Liver (tissue), 9 donors: Measurements from ENCODE around the gene ITGB1. TPM values are rescaled to one million over a fixed set of nuclear protein-coding genes. Genes with fewer than 3 reads are reported as not detected.

Experiments
- DNase-seq: peaks from one replicate; pipeline ENCODE4 v3.0.0-alpha.2; 2017; ENCODE audit warnings: low spot score
- H3K27ac ChIP-seq, 2 donors: one replicate each; pipeline ENCODE4 v1.7.0; 2013; ENCODE audit warnings: inconsistent platforms in 2 of 2, low read length in 2 of 2, control low read depth in 1 of 2, low read depth in 1 of 2, mild to moderate bottlenecking in 1 of 2
- H3K27me3 ChIP-seq, 4 donors: one replicate each; pipeline versions ENCODE4 v1.6.1 to v1.7.0; 2013; ENCODE audit warnings: low read length in 3 of 4, inconsistent platforms in 1 of 4, mild to moderate bottlenecking in 1 of 4, moderate library complexity in 1 of 4; ENCODE audit not compliant: control insufficient read depth in 4 of 4, insufficient read depth in 4 of 4
- H3K36me3 ChIP-seq, 4 donors: one replicate each; pipeline versions ENCODE4 v1.6.1 to v1.7.0; 2013; ENCODE audit warnings: low read length in 3 of 4, mild to moderate bottlenecking in 3 of 4, low read depth in 1 of 4, moderate library complexity in 1 of 4; ENCODE audit not compliant: control insufficient read depth in 4 of 4, insufficient read depth in 3 of 4
- H3K4me1 ChIP-seq, 4 donors: one replicate each; pipeline versions ENCODE4 v1.6.1 to v1.7.0; 2013; ENCODE audit warnings: low read length in 3 of 4, mild to moderate bottlenecking in 3 of 4, moderate library complexity in 1 of 4; ENCODE audit not compliant: control insufficient read depth in 4 of 4, insufficient read depth in 4 of 4
- H3K4me3 ChIP-seq, 3 donors: one replicate each; pipeline versions ENCODE4 v1.6.1 to v1.7.0; 2013; ENCODE audit warnings: low read length in 3 of 3, control low read depth in 1 of 3, low read depth in 1 of 3, mild to moderate bottlenecking in 1 of 3
- H3K9ac ChIP-seq, 2 donors: one replicate each; pipeline ENCODE4 v1.7.0; 2013; ENCODE audit warnings: low read length in 2 of 2, mild to moderate bottlenecking in 2 of 2, moderate library complexity in 2 of 2, control low read depth in 1 of 2, low read depth in 1 of 2
- H3K9me3 ChIP-seq, 4 donors: one replicate each; pipeline versions ENCODE4 v1.6.1 to v1.7.0; 2013; ENCODE audit warnings: low read length in 3 of 4; ENCODE audit not compliant: control insufficient read depth in 4 of 4
- FOXA1 ChIP-seq: IDR thresholded peaks from 2 replicates; pipeline ENCODE4 v1.6.1; 2016; ENCODE audit warnings: antibody characterized with exemption
- FOXA2 ChIP-seq: IDR thresholded peaks from 2 replicates; pipeline ENCODE4 v1.6.1; 2016; ENCODE audit warnings: antibody characterized with exemption
- GABPA ChIP-seq, 2 donors: IDR thresholded peaks in 1 of 2; conservative IDR thresholded peaks in 1 of 2; 2 replicates each; pipeline ENCODE4 v1.6.1; 2016; ENCODE audit warnings: antibody characterized with exemption in 2 of 2, mild to moderate bottlenecking in 1 of 2, moderate library complexity in 1 of 2
- HNF4A ChIP-seq, 2 donors: conservative IDR thresholded peaks; 2 replicates each; pipeline ENCODE4 v1.6.1; 2016; ENCODE audit warnings: antibody characterized with exemption in 2 of 2, mild to moderate bottlenecking in 2 of 2
- HNF4G ChIP-seq: IDR thresholded peaks from 2 replicates; pipeline ENCODE4 v1.6.1; 2016; ENCODE audit warnings: antibody characterized with exemption
- JUND ChIP-seq, 2 donors: IDR thresholded peaks; 2 replicates each; pipeline ENCODE4 v1.6.1; 2016; ENCODE audit warnings: antibody characterized with exemption in 2 of 2
- NR2F2 ChIP-seq: IDR thresholded peaks from 2 replicates; pipeline ENCODE4 v1.6.1; 2016; ENCODE audit warnings: antibody characterized with exemption
- RAD21 ChIP-seq, 2 donors: IDR thresholded peaks; 2 replicates each; pipeline ENCODE4 v1.6.1; 2016; ENCODE audit warnings: antibody characterized with exemption in 2 of 2, mild to moderate bottlenecking in 2 of 2
- RXRA ChIP-seq, 2 donors: IDR thresholded peaks; 2 replicates each; pipeline ENCODE4 v1.6.1; 2017 to 2018; ENCODE audit warnings: antibody characterized with exemption in 2 of 2, mild to moderate bottlenecking in 1 of 2
- SP1 ChIP-seq: IDR thresholded peaks from 2 replicates; pipeline ENCODE4 v1.6.1; 2018; ENCODE audit warnings: antibody characterized with exemption, mild to moderate bottlenecking
- TAF1 ChIP-seq: conservative IDR thresholded peaks from 2 replicates; pipeline ENCODE4 v1.6.1; 2016; ENCODE audit warnings: antibody characterized with exemption, mild to moderate bottlenecking
- YY1 ChIP-seq: IDR thresholded peaks from 2 replicates; pipeline ENCODE4 v1.6.1; 2016; ENCODE audit warnings: antibody characterized with exemption, mild to moderate bottlenecking
- WGBS: extraction: QIAGEN DNeasy Blood & Tissue Kit; methylation state at CpG from one replicate; pipeline ENCODE4 v1.1.7; 2013; 5-methylcytosine and 5-hydroxymethylcytosine counted together
- polyA plus RNA-seq, 2 donors: library from polyadenylated mRNA; stranded (reverse) in 1 of 2; unstranded in 1 of 2; fragments of 200-250 nt in 1 of 2; fragments of >200 nt in 1 of 2; fragmentation: Nextera tagmentation in 1 of 2; extraction: Ambion mirVana in 1 of 2; gene quantifications; one replicate each; pipeline versions ENCODE4 v1.2.1 to v1.2.3, GENCODE V29; 2013 to 2015
- total RNA-seq, 2 donors: library from RNA; depleted of rRNA; stranded (reverse); fragments of >200 nt; gene quantifications; one replicate each; pipeline ENCODE4 v1.2.3, GENCODE V29; 2014
- TF ChIP-seq, protein P1 (sequence below): IDR thresholded peaks from 2 replicates; pipeline ENCODE4 v1.6.1; 2016; ENCODE audit warnings: antibody characterized with exemption
- TF ChIP-seq, protein P2 (sequence below): IDR thresholded peaks from 2 replicates; pipeline ENCODE4 v1.6.1; 2016; ENCODE audit warnings: antibody characterized with exemption
- TF ChIP-seq, protein P3 (sequence below): IDR thresholded peaks from 2 replicates; pipeline ENCODE4 v1.6.1; 2016; ENCODE audit warnings: antibody characterized with exemption, mild to moderate bottlenecking
- TF ChIP-seq, protein P4 (sequence below): fragments of 150-350 bp; IDR thresholded peaks from 2 replicates; pipeline ENCODE4 v1.5.1; 2017; ENCODE audit warnings: improper control_type of control experiment, low read depth, low read length; ENCODE audit not compliant: missing input control
- TF ChIP-seq, protein P5 (sequence below): IDR thresholded peaks from 2 replicates; pipeline ENCODE4 v1.6.1; 2016; ENCODE audit warnings: antibody characterized with exemption
- donor health status: healthy.
- donor health status: healthy.
- donor health status: healthy.
- donor health status: healthy.
- donor health status: healthy.

Gene ITGB1
- total and polyA plus RNA-seq, 4 donors = 109 to 308 (median 221) TPM

DNA sequence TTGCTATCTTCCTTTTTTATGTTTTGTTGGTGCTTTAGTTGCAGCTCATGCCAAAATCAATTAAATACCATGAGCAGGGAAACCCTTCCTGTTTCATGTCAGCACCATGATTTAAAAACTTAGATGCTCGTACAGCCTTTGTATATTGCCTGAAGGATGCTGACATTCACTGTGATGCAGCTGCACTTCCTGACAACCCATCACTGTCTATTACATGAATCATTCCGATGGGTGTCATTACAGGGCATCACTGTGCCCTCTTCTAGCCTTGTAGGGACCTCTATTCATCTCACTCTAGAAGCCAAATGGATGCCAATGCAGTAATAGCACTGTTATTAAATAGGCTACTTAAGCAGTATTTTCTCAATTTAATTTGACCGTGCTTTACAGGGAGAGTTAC, 18.3 kb upstream of the ITGB1 start:
- Histone ChIP-seq H3K4me3 (no peak overlapping the region), H3K27ac (no peak overlapping the region), H3K9ac (no peak overlapping the region), H3K36me3 (no peaks in the 10 kb centered on the region), H3K27me3 (no peaks in the 10 kb centered on the region), H3K4me1 (peaks cover 2 to 17% (median 8%) of the 10 kb centered on the region in 4 donors), H3K9me3 (no peaks in the 10 kb centered on the region)
- no peak for TF ChIP-seq RXRA (IDR thresholded peaks at IDR 0.05)
- TF ChIP-seq FOXA2 = no peak
- no peak for TF ChIP-seq NR2F2
- TF ChIP-seq HNF4A (conservative IDR thresholded peaks at IDR 0.05) = no peak
- no peak for TF ChIP-seq HNF4G
- TF ChIP-seq FOXA1 = no peak
- TF ChIP-seq YY1 = no peak
- TF ChIP-seq SP1 = no peak
- no peak for TF ChIP-seq RAD21 (IDR thresholded peaks at IDR 0.05)
- TF ChIP-seq, protein P1, sequence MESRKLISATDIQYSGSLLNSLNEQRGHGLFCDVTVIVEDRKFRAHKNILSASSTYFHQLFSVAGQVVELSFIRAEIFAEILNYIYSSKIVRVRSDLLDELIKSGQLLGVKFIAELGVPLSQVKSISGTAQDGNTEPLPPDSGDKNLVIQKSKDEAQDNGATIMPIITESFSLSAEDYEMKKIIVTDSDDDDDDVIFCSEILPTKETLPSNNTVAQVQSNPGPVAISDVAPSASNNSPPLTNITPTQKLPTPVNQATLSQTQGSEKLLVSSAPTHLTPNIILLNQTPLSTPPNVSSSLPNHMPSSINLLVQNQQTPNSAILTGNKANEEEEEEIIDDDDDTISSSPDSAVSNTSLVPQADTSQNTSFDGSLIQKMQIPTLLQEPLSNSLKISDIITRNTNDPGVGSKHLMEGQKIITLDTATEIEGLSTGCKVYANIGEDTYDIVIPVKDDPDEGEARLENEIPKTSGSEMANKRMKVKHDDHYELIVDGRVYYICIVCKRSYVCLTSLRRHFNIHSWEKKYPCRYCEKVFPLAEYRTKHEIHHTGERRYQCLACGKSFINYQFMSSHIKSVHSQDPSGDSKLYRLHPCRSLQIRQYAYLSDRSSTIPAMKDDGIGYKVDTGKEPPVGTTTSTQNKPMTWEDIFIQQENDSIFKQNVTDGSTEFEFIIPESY = no peak
- TF ChIP-seq, protein P2, sequence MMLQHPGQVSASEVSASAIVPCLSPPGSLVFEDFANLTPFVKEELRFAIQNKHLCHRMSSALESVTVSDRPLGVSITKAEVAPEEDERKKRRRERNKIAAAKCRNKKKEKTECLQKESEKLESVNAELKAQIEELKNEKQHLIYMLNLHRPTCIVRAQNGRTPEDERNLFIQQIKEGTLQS = no peak
- TF ChIP-seq, protein P3, sequence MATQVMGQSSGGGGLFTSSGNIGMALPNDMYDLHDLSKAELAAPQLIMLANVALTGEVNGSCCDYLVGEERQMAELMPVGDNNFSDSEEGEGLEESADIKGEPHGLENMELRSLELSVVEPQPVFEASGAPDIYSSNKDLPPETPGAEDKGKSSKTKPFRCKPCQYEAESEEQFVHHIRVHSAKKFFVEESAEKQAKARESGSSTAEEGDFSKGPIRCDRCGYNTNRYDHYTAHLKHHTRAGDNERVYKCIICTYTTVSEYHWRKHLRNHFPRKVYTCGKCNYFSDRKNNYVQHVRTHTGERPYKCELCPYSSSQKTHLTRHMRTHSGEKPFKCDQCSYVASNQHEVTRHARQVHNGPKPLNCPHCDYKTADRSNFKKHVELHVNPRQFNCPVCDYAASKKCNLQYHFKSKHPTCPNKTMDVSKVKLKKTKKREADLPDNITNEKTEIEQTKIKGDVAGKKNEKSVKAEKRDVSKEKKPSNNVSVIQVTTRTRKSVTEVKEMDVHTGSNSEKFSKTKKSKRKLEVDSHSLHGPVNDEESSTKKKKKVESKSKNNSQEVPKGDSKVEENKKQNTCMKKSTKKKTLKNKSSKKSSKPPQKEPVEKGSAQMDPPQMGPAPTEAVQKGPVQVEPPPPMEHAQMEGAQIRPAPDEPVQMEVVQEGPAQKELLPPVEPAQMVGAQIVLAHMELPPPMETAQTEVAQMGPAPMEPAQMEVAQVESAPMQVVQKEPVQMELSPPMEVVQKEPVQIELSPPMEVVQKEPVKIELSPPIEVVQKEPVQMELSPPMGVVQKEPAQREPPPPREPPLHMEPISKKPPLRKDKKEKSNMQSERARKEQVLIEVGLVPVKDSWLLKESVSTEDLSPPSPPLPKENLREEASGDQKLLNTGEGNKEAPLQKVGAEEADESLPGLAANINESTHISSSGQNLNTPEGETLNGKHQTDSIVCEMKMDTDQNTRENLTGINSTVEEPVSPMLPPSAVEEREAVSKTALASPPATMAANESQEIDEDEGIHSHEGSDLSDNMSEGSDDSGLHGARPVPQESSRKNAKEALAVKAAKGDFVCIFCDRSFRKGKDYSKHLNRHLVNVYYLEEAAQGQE = no peak
- TF ChIP-seq TAF1 = no peak
- TF ChIP-seq JUND (IDR thresholded peaks at IDR 0.05) = no peak
- TF ChIP-seq, protein P4, sequence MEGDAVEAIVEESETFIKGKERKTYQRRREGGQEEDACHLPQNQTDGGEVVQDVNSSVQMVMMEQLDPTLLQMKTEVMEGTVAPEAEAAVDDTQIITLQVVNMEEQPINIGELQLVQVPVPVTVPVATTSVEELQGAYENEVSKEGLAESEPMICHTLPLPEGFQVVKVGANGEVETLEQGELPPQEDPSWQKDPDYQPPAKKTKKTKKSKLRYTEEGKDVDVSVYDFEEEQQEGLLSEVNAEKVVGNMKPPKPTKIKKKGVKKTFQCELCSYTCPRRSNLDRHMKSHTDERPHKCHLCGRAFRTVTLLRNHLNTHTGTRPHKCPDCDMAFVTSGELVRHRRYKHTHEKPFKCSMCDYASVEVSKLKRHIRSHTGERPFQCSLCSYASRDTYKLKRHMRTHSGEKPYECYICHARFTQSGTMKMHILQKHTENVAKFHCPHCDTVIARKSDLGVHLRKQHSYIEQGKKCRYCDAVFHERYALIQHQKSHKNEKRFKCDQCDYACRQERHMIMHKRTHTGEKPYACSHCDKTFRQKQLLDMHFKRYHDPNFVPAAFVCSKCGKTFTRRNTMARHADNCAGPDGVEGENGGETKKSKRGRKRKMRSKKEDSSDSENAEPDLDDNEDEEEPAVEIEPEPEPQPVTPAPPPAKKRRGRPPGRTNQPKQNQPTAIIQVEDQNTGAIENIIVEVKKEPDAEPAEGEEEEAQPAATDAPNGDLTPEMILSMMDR = no peak
- TF ChIP-seq, protein P5, sequence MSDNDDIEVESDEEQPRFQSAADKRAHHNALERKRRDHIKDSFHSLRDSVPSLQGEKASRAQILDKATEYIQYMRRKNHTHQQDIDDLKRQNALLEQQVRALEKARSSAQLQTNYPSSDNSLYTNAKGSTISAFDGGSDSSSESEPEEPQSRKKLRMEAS = no peak
- TF ChIP-seq GABPA (IDR thresholded peaks at IDR 0.05 in 1 of 2, conservative IDR thresholded peaks at IDR 0.05 in 1 of 2) = no peak
- no peak for DNase-seq
- WGBS = 90% methylated on average over 3 of the region's 3 CpGs

DNA sequence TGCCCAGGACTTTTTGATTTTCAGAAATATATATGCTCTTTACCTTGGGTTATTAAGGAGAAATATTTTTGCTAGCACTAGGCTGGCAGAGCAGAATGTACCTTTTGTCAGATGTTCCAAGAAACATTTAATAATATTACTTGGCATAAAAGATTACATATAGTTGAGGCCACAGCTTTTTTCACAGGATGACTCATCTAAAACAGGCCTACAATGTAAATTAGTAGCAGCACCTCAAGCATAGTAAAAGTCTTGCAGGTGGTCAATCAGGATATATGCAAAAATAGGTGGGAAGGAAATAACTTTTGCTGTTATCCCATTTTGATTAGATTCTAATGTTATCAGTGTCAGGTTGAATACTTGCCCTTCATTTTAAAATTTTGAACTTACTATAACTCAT, 14.9 kb upstream of the ITGB1 start:
- DNase-seq = no peak
- Histone ChIP-seq H3K36me3 (no peaks in the 10 kb centered on the region), H3K9me3 (no peaks in the 10 kb centered on the region), H3K27me3 (no peaks in the 10 kb centered on the region), H3K27ac (no peak overlapping the region), H3K4me3 (no peak overlapping the region), H3K9ac (no peak overlapping the region), H3K4me1 (peaks cover 0 to 8% (median 4%) of the 10 kb centered on the region in 4 donors)
- no peak for TF ChIP-seq HNF4A (conservative IDR thresholded peaks at IDR 0.05)
- no peak for TF ChIP-seq SP1
- TF ChIP-seq RXRA (IDR thresholded peaks at IDR 0.05) = no peak
- TF ChIP-seq, protein P2 = no peak
